MCF 10A (cell line): ENCODE measurements around the gene MRPL43. TPM values are rescaled to one million over a fixed set of nuclear protein-coding genes. Genes with fewer than 3 reads are reported as not detected.
A peak's percentile ranks its signal among the peaks of the same experiment; 100 is the strongest.
"Not testable (repeated sequence)": the region's sequence is repeated elsewhere in the genome, so short reads cannot be mapped to it uniquely, and the experiment has no call there.

ENCODE experiments used
- BruUV-seq: library from RNA; stranded (reverse); fragments of 400-500 nt; replicated peaks from 2 replicates; lab custom pipeline; 2021; lab: Mats Ljungman, UMichigan
- CTCF ChIA-PET: fragments of 300-600 bp; sonication (Branson Sonifier 250); formaldehyde crosslinking; extraction: SDS; loops from one replicate; lab custom pipeline; 2021; ENCODE audit warnings: antibody characterized with exemption, inconsistent platforms; lab: Yijun Ruan, JAX
- POLR2A ChIA-PET: fragments of 300-600, 350-650 bp; sonication (Branson Sonifier 250); formaldehyde crosslinking; extraction: SDS; loops from one replicate; lab custom pipeline; 2020; ENCODE audit warnings: antibody characterized with exemption, inconsistent platforms; lab: Yijun Ruan, JAX
- DNase-seq: peaks from one replicate; pipeline ENCODE4 v3.0.0-alpha.2; 2018; ENCODE audit not compliant: unreplicated experiment
- H3K27ac Mint-ChIP-seq: one replicate; pipeline ENCODE4 v1.8.0; 2022; ENCODE audit warnings: mild to moderate bottlenecking, low read depth, mixed read lengths; ENCODE audit not compliant: unreplicated experiment
- H3K27me3 Mint-ChIP-seq: one replicate; pipeline ENCODE4 v1.8.0; 2022; ENCODE audit warnings: mixed read lengths; ENCODE audit not compliant: insufficient read depth, unreplicated experiment
- H3K36me3 Mint-ChIP-seq: one replicate; pipeline ENCODE4 v1.8.0; 2022; ENCODE audit warnings: mild to moderate bottlenecking, moderate library complexity, mixed read lengths; ENCODE audit not compliant: insufficient read depth, unreplicated experiment
- H3K4me1 Mint-ChIP-seq: one replicate; pipeline ENCODE4 v1.8.0; 2022; ENCODE audit warnings: mixed read lengths; ENCODE audit not compliant: insufficient read depth, unreplicated experiment
- H3K4me3 Mint-ChIP-seq: one replicate; pipeline ENCODE4 v1.8.0; 2022; ENCODE audit warnings: mild to moderate bottlenecking, moderate library complexity, mixed read lengths; ENCODE audit not compliant: unreplicated experiment
- H3K9me3 Mint-ChIP-seq: one replicate; pipeline ENCODE4 v1.8.0; 2022; ENCODE audit warnings: mixed read lengths; ENCODE audit not compliant: unreplicated experiment
- CTCF ChIP-seq: fragments of 200-600 bp; IDR thresholded peaks from one replicate; pipeline ENCODE4 v1.8.0; 2022; ENCODE audit warnings: antibody characterized with exemption, mild to moderate bottlenecking; ENCODE audit not compliant: unreplicated experiment
- intact Hi-C: fragments of 100-400 bp; cut with micrococcal nuclease; formaldehyde crosslinking; loops from 2 replicates; pipeline ENCODE4 v1.14.1; 2022
- total RNA-seq: library from RNA; stranded (reverse); gene quantifications from 2 replicates; pipeline ENCODE4 v1.2.3, GENCODE V29; 2022

MRPL43 gene
- total RNA-seq, 1 experiment from 2014 or later = 64.8 TPM

- POLR2A ChIA-PET = interaction anchor here (0.6 to 0.8 kb wide), 2 partner anchors 858 to 1093 kb away, joined by 3 read pairs; no protein-coding TSS in a partner anchor
- CTCF ChIA-PET = interaction anchor here (0.6 to 13.2 kb wide), 4 partner anchors 7 to 42 kb away, joined by 3 to 234 read pairs (median 4); partner anchors contain the start of gene KAZALD1
- Mint-ChIP-seq H3K27ac (no peak overlapping the region), H3K27me3 (no peaks in the 10 kb centered on the region), H3K36me3 (peaks cover 28% of the 10 kb centered on the region), H3K4me3 (no peak overlapping the region), H3K4me1 (peaks cover 19% of the 10 kb centered on the region), H3K9me3 (no peaks in the 10 kb centered on the region)
- BruUV-seq = no TSS peak
- TF ChIP-seq CTCF = no peak
- no peak for DNase-seq
- intact Hi-C loops = no loop called here
These were observed 48.0 kb upstream of the MRPL43 start for GRCh38 chr10:101035314-101035713.

GRCh38 chr10:101034404-101034803, 47.1 kb upstream of the MRPL43 start:
- DNase-seq, H3K9me3 Mint-ChIP-seq, BruUV-seq, H3K27me3 Mint-ChIP-seq, H3K4me3 Mint-ChIP-seq, H3K27ac Mint-ChIP-seq: not testable (repeated sequence)
- intact Hi-C loops = loop anchor here (5.0 kb wide), 1 partner anchor 33 kb away; no protein-coding TSS in a partner anchor
- ChIA-PET POLR2A (interaction anchor here (0.7 to 4.4 kb wide), 3 partner anchors 8 to 858 kb away, joined by 3 to 82 read pairs (median 3); no protein-coding TSS in a partner anchor), CTCF (interaction anchor here (0.6 to 13.2 kb wide), 4 partner anchors 8 to 33 kb away, joined by 3 to 234 read pairs (median 4); partner anchors contain the start of gene KAZALD1)
- Mint-ChIP-seq H3K36me3 (peaks cover 28% of the 10 kb centered on the region), H3K4me1 (peaks cover 19% of the 10 kb centered on the region)

- Mint-ChIP-seq H3K27ac (peak overlapping the region; percentile 94), H3K4me1 (peaks cover 30% of the 10 kb centered on the region), H3K4me3 (peak overlapping the region; percentile 93), H3K9me3 (no peaks in the 10 kb centered on the region), H3K27me3 (no peaks in the 10 kb centered on the region), H3K36me3 (peaks cover 22% of the 10 kb centered on the region)
- TF ChIP-seq CTCF = no peak
- POLR2A ChIA-PET = interaction anchor here (0.6 to 4.4 kb wide), 7 partner anchors 9 to 46 kb away, joined by 3 to 82 read pairs (median 5); partner anchors contain the start of genes MRPL43 and TWNK
- CTCF ChIA-PET = interaction anchor here (1.0 to 13.2 kb wide), 5 partner anchors 8 to 33 kb away, joined by 3 to 234 read pairs (median 14); partner anchors contain the start of gene KAZALD1
- BruUV-seq = no TSS peak
- intact Hi-C loops = loop anchor here (5.0 kb wide), 1 partner anchor 34 kb away; no protein-coding TSS in a partner anchor
- DNase-seq = no peak
These were observed 46.0 kb upstream of the MRPL43 start for GRCh38 chr10:101033276-101033675.

- Mint-ChIP-seq H3K4me3 (peak overlapping the region; percentile 93), H3K9me3 (no peaks in the 10 kb centered on the region), H3K27me3 (no peaks in the 10 kb centered on the region), H3K27ac (peak overlapping the region; percentile 94), H3K36me3 (peaks cover 16% of the 10 kb centered on the region), H3K4me1 (peaks cover 31% of the 10 kb centered on the region)
- no peak for TF ChIP-seq CTCF
- peak; percentile 78 for DNase-seq
- POLR2A ChIA-PET = interaction anchor here (0.6 to 4.4 kb wide), 14 partner anchors 10 to 1213 kb away, joined by 3 to 82 read pairs (median 6); partner anchors contain the start of genes KAZALD1, LZTS2, MRPL43 and TWNK
- no TSS peak for BruUV-seq
- CTCF ChIA-PET = interaction anchor here (1.0 to 4.0 kb wide), 8 partner anchors 9 to 35 kb away, joined by 3 to 32 read pairs (median 8); no protein-coding TSS in a partner anchor
- intact Hi-C loops = loop anchor here (5.0 kb wide), 1 partner anchor 35 kb away; no protein-coding TSS in a partner anchor
These were observed 45.4 kb upstream of the MRPL43 start for GRCh38 chr10:101032637-101033224.
